Upper lobe of left lung (tissue), 4 donors: ENCODE data around the gene STON2.

ENCODE experiments used
- POLR2A ChIP-seq, 4 donors: fragments of 450-650 bp; IDR thresholded peaks; one replicate each; pipeline ENCODE4 v1.5.1; 2016 to 2017; ENCODE audit warnings: antibody characterized with exemption in 4 of 4, mild to moderate bottlenecking in 2 of 4
- POLR2AphosphoS5 ChIP-seq, 2 donors: sonication (generic); formaldehyde crosslinking; IDR thresholded peaks; one replicate each; pipeline ENCODE4 v1.5.1; 2017; ENCODE audit warnings: antibody characterized with exemption in 2 of 2
- TF ChIP-seq, protein P1 (sequence below), 6 experiments: fragments of 450-650 bp in 4 of 6; fragments of 200-600 bp in 2 of 6; sonication (generic) in 2 of 6; IDR thresholded peaks; one replicate each; pipeline ENCODE4 v1.5.1; 2016 to 2019; ENCODE audit warnings: antibody characterized with exemption in 6 of 6

DNA sequence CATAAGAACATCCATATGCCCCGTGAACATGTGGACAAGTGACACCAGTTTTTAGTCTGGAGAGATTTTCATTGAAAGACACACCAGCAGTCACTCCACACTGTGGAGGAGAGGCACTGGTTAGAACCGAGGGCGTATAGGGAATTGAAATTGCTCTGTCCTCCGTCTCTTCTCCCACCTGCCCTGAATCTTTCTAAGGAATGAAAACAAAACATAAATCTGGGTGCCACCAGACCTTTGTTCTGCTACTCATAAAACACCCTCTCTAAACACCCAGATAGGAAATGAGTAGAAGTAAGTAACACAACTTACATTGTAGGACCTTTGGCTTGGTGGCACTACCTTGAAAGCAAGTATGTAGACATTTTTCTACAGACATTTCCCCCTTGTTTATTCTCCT is 37.1 kb upstream of the STON2 start:
- TF ChIP-seq POLR2A (IDR thresholded peaks at IDR 0.05) (no peak), POLR2AphosphoS5 (IDR thresholded peaks at IDR 0.05) (no peak)
- TF ChIP-seq, protein P1, sequence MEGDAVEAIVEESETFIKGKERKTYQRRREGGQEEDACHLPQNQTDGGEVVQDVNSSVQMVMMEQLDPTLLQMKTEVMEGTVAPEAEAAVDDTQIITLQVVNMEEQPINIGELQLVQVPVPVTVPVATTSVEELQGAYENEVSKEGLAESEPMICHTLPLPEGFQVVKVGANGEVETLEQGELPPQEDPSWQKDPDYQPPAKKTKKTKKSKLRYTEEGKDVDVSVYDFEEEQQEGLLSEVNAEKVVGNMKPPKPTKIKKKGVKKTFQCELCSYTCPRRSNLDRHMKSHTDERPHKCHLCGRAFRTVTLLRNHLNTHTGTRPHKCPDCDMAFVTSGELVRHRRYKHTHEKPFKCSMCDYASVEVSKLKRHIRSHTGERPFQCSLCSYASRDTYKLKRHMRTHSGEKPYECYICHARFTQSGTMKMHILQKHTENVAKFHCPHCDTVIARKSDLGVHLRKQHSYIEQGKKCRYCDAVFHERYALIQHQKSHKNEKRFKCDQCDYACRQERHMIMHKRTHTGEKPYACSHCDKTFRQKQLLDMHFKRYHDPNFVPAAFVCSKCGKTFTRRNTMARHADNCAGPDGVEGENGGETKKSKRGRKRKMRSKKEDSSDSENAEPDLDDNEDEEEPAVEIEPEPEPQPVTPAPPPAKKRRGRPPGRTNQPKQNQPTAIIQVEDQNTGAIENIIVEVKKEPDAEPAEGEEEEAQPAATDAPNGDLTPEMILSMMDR (IDR thresholded peaks at IDR 0.05), result no peak
